HUES6 (cell line): ENCODE measurements around the gene ASCC3.

Experiments
- H3K27ac ChIP-seq: 2 replicates; pipeline ENCODE4 v1.7.0; 2013; ENCODE audit warnings: low read depth, mild to moderate bottlenecking, low read length, inconsistent platforms
- H3K27me3 ChIP-seq: 2 replicates; pipeline ENCODE4 v1.6.1; 2013; ENCODE audit warnings: low read length; ENCODE audit not compliant: control insufficient read depth, insufficient read depth
- H3K36me3 ChIP-seq: 2 replicates; pipeline ENCODE4 v1.6.1; 2013; ENCODE audit warnings: low read length; ENCODE audit not compliant: control insufficient read depth, insufficient read depth
- H3K4me1 ChIP-seq: 2 replicates; pipeline ENCODE4 v1.6.1; 2013; ENCODE audit warnings: low read length; ENCODE audit not compliant: control insufficient read depth, insufficient read depth
- H3K4me3 ChIP-seq: 2 replicates; pipeline ENCODE4 v1.5.1; 2013; ENCODE audit warnings: low read depth, low read length
- H3K9ac ChIP-seq: one replicate; pipeline ENCODE4 v1.6.1; 2013; ENCODE audit warnings: mild to moderate bottlenecking, low read length
- H3K9me3 ChIP-seq: 2 replicates; pipeline ENCODE4 v1.6.1; 2013; ENCODE audit warnings: low read depth, low read length; ENCODE audit not compliant: control insufficient read depth, insufficient read depth

Gene ASCC3

DNA sequence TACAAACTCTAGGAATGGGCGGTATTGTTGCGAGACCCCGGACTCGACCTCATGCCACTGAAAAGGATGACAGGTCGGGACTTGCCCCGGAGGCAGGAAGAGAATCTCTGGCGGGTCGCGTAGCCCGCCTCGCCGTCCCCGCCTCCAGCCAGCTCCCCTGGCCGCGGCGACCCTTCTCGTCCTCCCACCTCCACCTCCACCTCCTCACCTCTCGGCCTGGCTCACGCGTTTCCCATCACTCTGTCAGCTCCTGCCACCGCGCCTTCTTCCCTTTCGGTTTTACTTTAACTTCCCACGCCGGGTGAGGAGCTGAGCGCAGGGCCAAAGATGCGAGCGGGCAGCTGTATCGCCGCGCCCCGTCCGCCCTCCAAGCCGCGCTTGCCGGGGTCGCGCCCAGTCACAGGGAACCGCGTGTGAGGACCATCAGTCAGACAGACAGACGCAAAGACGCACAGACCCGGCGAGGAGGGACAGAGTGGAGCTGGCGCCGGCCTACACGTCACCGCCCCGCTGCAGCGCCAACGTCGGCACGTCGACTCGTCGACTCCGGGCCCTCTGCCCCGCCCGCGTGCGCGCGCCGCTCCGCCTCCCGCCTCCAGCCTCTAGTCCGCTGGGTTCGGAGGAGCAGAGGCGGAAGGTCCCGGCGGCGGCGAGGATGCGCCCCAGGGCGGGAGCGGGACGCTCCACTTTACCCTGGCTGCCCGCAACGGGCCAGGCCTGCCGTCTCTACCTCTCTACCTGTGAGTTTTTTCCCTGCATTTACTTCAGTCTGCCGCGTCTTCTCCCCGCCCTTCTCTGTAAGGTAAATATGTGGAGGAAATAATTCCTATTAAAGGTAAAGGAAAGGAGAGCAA lies at the start of gene ASCC3:
ASCC3 (minus strand) TSS at position 477 of the 854 bp plus-strand sequence. CDS start 13,332 bp downstream, outside the sequence.
- peaks cover under 1% of the 10 kb centered on the region; the same call in 1 of the 2 replicates for H3K36me3 ChIP-seq
- no peaks in the 10 kb centered on the region for H3K27me3 ChIP-seq
- peak within 1 kb of the TSS; percentile 90 for H3K9ac ChIP-seq
- H3K27ac ChIP-seq: peak within 1 kb of the TSS; percentile 87; the same call in 1 of the 2 replicates
- H3K4me1 ChIP-seq: peaks cover 52% of the 10 kb centered on the region
- peak within 1 kb of the TSS; percentile 97 for H3K4me3 ChIP-seq
- H3K9me3 ChIP-seq: no peaks in the 10 kb centered on the region

- H3K9ac ChIP-seq: no peak overlapping the region
- H3K27me3 ChIP-seq: no peaks in the 10 kb centered on the region
- no peak overlapping the region for H3K27ac ChIP-seq
- H3K9me3 ChIP-seq: no peaks in the 10 kb centered on the region
- H3K4me3 ChIP-seq: no peak overlapping the region
- H3K4me1 ChIP-seq: no peaks in the 10 kb centered on the region; the same call in 1 of the 2 replicates
- H3K36me3 ChIP-seq: no peaks in the 10 kb centered on the region
Observed at GRCh38 chr6:100925749-100926148, 44.6 kb upstream of the ASCC3 start.

GRCh38 chr6:100924534-100925227 lies 43.6 kb upstream of the ASCC3 start:
- Histone ChIP-seq H3K36me3 (no peaks in the 10 kb centered on the region), H3K27me3 (no peaks in the 10 kb centered on the region), H3K27ac (no peak overlapping the region), H3K4me1 (no peaks in the 10 kb centered on the region; the same call in 1 of the 2 replicates), H3K9me3 (no peaks in the 10 kb centered on the region), H3K9ac (no peak overlapping the region), H3K4me3 (no peak overlapping the region)

DNA sequence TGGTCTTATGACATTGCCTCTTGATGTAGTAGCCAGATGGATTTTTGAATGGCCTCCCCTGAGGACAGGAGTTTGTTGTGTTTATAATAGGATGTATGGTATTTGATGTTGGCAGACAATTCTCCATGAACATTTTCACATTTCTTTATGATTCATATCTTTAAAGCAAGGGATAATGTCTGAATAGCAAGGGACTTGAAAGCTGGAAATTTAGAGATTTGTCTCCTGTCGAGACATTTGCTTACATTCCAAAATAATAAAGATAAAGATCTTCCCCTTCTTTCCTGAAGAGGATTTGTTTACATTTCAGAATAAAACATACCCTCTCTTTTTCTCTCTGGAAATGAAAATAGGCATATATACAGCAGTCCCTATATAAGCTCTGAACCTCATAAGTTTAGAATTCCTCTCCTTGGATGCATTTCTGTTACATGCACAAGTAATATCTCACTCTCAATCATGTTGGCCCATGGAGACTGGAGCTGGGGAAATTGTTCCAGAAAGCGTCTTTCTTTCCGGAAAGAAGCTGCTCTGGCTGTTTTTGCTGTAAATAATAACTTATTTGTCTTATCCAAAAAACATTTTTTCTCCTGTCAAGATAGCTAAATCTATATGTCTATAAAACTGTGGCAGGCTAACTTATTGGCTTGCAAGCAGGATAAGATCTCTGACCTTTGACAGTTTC lies 42.5 kb upstream of the ASCC3 start:
- Histone ChIP-seq H3K9ac (no peak overlapping the region), H3K36me3 (no peaks in the 10 kb centered on the region), H3K27ac (no peak overlapping the region), H3K27me3 (no peaks in the 10 kb centered on the region), H3K4me1 (no peaks in the 10 kb centered on the region; the same call in 1 of the 2 replicates), H3K9me3 (no peaks in the 10 kb centered on the region), H3K4me3 (no peak overlapping the region)

GRCh38 chr6:100920028-100920605 lies 39.0 kb upstream of the ASCC3 start:
- no peak overlapping the region for H3K4me3 ChIP-seq

GRCh38 chr6:100918152-100918551 lies 37.0 kb upstream of the ASCC3 start:
- no peak overlapping the region for H3K27ac ChIP-seq
- no peaks in the 10 kb centered on the region for H3K36me3 ChIP-seq
- H3K4me3 ChIP-seq: no peak overlapping the region
- no peak overlapping the region for H3K9ac ChIP-seq
- H3K9me3 ChIP-seq: no peaks in the 10 kb centered on the region
- no peaks in the 10 kb centered on the region for H3K27me3 ChIP-seq
- peaks cover 4% of the 10 kb centered on the region; the same call in 1 of the 2 replicates for H3K4me1 ChIP-seq

More at GRCh38 chr6:100920028-100920605, 39.0 kb upstream of the ASCC3 start:
- Histone ChIP-seq H3K4me1 (no peaks in the 10 kb centered on the region; the same call in 1 of the 2 replicates), H3K27me3 (no peaks in the 10 kb centered on the region), H3K9ac (no peak overlapping the region), H3K9me3 (no peaks in the 10 kb centered on the region), H3K27ac (no peak overlapping the region), H3K36me3 (no peaks in the 10 kb centered on the region)

GRCh38 chr6:100915876-100916275 lies 34.7 kb upstream of the ASCC3 start:
- Histone ChIP-seq H3K36me3 (no peaks in the 10 kb centered on the region), H3K9ac (no peak overlapping the region), H3K27ac (no peak overlapping the region), H3K4me3 (no peak overlapping the region), H3K4me1 (peaks cover 4% of the 10 kb centered on the region; the same call in 1 of the 2 replicates), H3K27me3 (no peaks in the 10 kb centered on the region), H3K9me3 (no peaks in the 10 kb centered on the region)

- Histone ChIP-seq H3K9ac (peak overlapping the region; percentile 15), H3K9me3 (no peaks in the 10 kb centered on the region), H3K36me3 (no peaks in the 10 kb centered on the region), H3K27ac (no peak overlapping the region), H3K27me3 (no peaks in the 10 kb centered on the region), H3K4me1 (peaks cover 4% of the 10 kb centered on the region; the same call in 1 of the 2 replicates), H3K4me3 (peak overlapping the region; percentile 61)
Observed at GRCh38 chr6:100913400-100914276, 32.5 kb upstream of the ASCC3 start.

GRCh38 chr6:100906325-100906724 lies 25.2 kb upstream of the ASCC3 start:
- Histone ChIP-seq H3K36me3 (no peaks in the 10 kb centered on the region), H3K27me3 (no peaks in the 10 kb centered on the region), H3K4me3 (no peak overlapping the region), H3K9ac (no peak overlapping the region), H3K27ac (no peak overlapping the region), H3K9me3 (0 out of 2 replicates have a peak, but pooled peaks cover 5% of the 10 kb centered on the region), H3K4me1 (peaks cover 10% of the 10 kb centered on the region; the same call in 1 of the 2 replicates)

DNA sequence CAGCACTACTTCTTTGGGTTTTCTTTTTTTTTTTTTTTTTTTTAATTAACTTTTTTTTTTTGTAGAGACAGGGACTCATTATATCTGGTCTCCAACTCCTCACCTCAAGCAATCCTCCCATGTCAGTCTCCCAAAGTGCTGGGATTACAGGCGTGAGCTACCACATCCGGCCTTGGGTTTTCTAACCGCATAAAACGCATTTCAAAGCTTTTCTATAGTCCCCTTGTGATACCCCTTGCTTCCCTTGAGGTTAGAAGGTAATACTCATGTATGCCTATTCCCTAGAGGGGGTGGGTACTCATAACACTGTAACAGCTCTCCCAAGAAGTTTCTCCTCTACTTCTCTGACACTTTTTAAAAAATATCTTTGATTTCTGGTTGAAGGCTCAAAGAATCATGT lies 23.9 kb upstream of the ASCC3 start:
- no peak overlapping the region for H3K4me3 ChIP-seq
- 0 out of 2 replicates have a peak, but pooled peaks cover 10% of the 10 kb centered on the region for H3K9me3 ChIP-seq
- H3K9ac ChIP-seq: no peak overlapping the region
- no peaks in the 10 kb centered on the region for H3K36me3 ChIP-seq
- H3K27ac ChIP-seq: no peak overlapping the region
- no peaks in the 10 kb centered on the region for H3K27me3 ChIP-seq
- H3K4me1 ChIP-seq: peaks cover 10% of the 10 kb centered on the region; the same call in 1 of the 2 replicates
